Epithelial cell of prostate (primary cell): ENCODE measurements around the gene NUP133.
"Not testable (repeated sequence)": the region's sequence is repeated elsewhere in the genome, so short reads cannot be mapped to it uniquely, and the experiment has no call there.

ENCODE experiments used
- DNase-seq: peaks from one replicate; pipeline ENCODE4 v3.0.0-alpha.2; 2011; ENCODE audit warnings: low read depth, low spot score
- H3K27ac ChIP-seq: fragments of 450-650 bp; 2 replicates; pipeline ENCODE4 v1.5.1; 2017; ENCODE audit warnings: mild to moderate bottlenecking

Gene NUP133

GRCh38 chr1:229394517-229394916 is 113.6 kb downstream of the NUP133 start:
- H3K27ac ChIP-seq, DNase-seq: not testable (repeated sequence)

GRCh38 chr1:229392936-229393335 is 115.2 kb downstream of the NUP133 start:
- H3K27ac ChIP-seq = no peak overlapping the region
- no peak for DNase-seq
